GM12864 (cell line): ENCODE results near the gene EXOC3.
"Not testable (repeated sequence)": the region's sequence is repeated elsewhere in the genome, so short reads cannot be mapped to it uniquely, and the experiment has no call there.

Source experiments
- DNase-seq: peaks from one replicate; pipeline ENCODE4 v3.0.0-alpha.2; 2011; ENCODE audit warnings: low read depth
- H3K4me3 ChIP-seq: 2 replicates; pipeline ENCODE4 v1.5.1; 2011; ENCODE audit warnings: mild to moderate bottlenecking, low read depth, low read length, control low read depth
- CTCF ChIP-seq: IDR thresholded peaks from 2 replicates; pipeline ENCODE4 v1.5.1; 2011; ENCODE audit warnings: low read depth, mild to moderate bottlenecking, moderate library complexity, low read length, control low read depth, inconsistent platforms; ENCODE audit errors: missing control alignments

The EXOC3 gene

GRCh38 chr5:501105-501830, 58.3 kb downstream of the EXOC3 start:
- DNase-seq, result no peak
- H3K4me3 ChIP-seq, result no peak overlapping the region
- no peak for TF ChIP-seq CTCF

GRCh38 chr5:501831-502184, 58.8 kb downstream of the EXOC3 start:
- no peak for TF ChIP-seq CTCF
- DNase-seq, result no peak
- no peak overlapping the region for H3K4me3 ChIP-seq

GRCh38 chr5:502325-503079, 59.5 kb downstream of the EXOC3 start:
- DNase-seq, result no peak
- H3K4me3 ChIP-seq, result no peak overlapping the region
- no peak for TF ChIP-seq CTCF

- no peak for TF ChIP-seq CTCF
- no peak for DNase-seq
- no peak overlapping the region for H3K4me3 ChIP-seq
Observed at GRCh38 chr5:504326-505154, 61.6 kb downstream of the EXOC3 start.

GRCh38 chr5:505951-506525, 63.1 kb downstream of the EXOC3 start:
- TF ChIP-seq CTCF, result no peak
- H3K4me3 ChIP-seq, result no peak overlapping the region
- no peak for DNase-seq

- H3K4me3 ChIP-seq, DNase-seq: not testable (repeated sequence)
Observed at GRCh38 chr5:507986-508575, 65.1 kb downstream of the EXOC3 start.
